ENCODE measurements around the gene COL15A1. TPM values are rescaled to one million over a fixed set of nuclear protein-coding genes. Genes with fewer than 3 reads are reported as not detected.

The COL15A1 gene
- total RNA-seq, 1 experiment from 2014 or later: 0.22 TPM

DNA sequence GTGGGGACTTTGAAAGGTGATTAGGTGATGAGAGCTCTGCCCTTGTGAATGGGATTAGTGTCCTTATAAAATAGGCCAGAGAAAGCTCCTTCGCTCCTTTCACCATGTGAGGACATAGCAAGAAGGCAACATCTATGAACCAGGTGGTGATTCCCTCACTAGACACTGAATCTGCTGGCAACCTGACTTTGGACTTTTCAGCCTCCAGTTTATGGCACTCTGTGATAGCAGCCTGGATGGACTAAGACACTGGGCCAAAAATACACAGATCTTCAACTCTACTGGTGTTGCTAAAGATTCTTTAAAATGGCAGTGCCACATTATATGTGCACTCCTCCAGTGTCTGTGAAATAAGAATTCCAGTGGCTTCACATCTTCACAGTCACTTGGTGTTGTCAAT is 41.2 kb upstream of the COL15A1 start (continued):
- no peak for TF ChIP-seq ATF2 (CRISPR knock-in tag; IDR thresholded peaks at IDR 0.05; ENCODE audit: borderline replicate concordance, low read depth)
- no peak for TF ChIP-seq TEAD1 (CRISPR knock-in tag; IDR thresholded peaks at IDR 0.05)
- no peak for TF ChIP-seq SMAD3 (CRISPR knock-in tag; IDR thresholded peaks at IDR 0.05; ENCODE audit: borderline replicate concordance)
- TF ChIP-seq ZNF219 (CRISPR knock-in tag; IDR thresholded peaks at IDR 0.05; ENCODE audit: borderline replicate concordance): no peak
- TF ChIP-seq KAT7 (CRISPR knock-in tag; IDR thresholded peaks at IDR 0.05; ENCODE audit: borderline replicate concordance): no peak
- TF ChIP-seq SMAD4 (CRISPR knock-in tag; IDR thresholded peaks at IDR 0.05): no peak
- TF ChIP-seq ATF1 (CRISPR knock-in tag; IDR thresholded peaks at IDR 0.05): no peak
- no peak for TF ChIP-seq ZNF416 (CRISPR knock-in tag; IDR thresholded peaks at IDR 0.05)

DNA sequence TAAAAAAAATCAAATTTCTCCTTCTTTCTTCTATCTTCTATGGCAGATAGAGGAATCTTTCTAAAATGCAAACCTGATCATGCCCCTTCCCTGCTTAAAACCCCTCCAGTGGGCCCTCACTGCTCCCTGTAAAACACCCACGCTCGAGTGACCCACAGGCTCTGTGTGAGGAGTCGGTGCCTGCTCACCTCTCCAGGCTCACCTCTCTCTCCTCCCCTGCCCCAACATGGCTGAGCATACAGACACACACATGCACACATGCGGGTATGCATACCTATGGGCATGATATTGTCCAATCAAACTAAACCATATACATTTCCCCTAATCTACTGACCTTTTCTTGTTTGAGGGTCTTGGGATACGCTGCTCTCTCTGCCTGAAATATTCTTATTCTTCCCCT is 40.8 kb upstream of the COL15A1 start:
- H3K36me3 Mint-ChIP-seq: no peaks in the 10 kb centered on the region
- ATAC-seq (no peak), DNase-seq (ENCODE audit: low spot score) (no peak)
- H3K4me1 Mint-ChIP-seq: no peaks in the 10 kb centered on the region; the same call in 1 of the 2 replicates
- H3K9me3 Mint-ChIP-seq: peaks cover 3% of the 10 kb centered on the region; the same call in 1 of the 2 replicates
- H3K4me3 Mint-ChIP-seq: no peak overlapping the region
- TF ChIP-seq, protein P1, sequence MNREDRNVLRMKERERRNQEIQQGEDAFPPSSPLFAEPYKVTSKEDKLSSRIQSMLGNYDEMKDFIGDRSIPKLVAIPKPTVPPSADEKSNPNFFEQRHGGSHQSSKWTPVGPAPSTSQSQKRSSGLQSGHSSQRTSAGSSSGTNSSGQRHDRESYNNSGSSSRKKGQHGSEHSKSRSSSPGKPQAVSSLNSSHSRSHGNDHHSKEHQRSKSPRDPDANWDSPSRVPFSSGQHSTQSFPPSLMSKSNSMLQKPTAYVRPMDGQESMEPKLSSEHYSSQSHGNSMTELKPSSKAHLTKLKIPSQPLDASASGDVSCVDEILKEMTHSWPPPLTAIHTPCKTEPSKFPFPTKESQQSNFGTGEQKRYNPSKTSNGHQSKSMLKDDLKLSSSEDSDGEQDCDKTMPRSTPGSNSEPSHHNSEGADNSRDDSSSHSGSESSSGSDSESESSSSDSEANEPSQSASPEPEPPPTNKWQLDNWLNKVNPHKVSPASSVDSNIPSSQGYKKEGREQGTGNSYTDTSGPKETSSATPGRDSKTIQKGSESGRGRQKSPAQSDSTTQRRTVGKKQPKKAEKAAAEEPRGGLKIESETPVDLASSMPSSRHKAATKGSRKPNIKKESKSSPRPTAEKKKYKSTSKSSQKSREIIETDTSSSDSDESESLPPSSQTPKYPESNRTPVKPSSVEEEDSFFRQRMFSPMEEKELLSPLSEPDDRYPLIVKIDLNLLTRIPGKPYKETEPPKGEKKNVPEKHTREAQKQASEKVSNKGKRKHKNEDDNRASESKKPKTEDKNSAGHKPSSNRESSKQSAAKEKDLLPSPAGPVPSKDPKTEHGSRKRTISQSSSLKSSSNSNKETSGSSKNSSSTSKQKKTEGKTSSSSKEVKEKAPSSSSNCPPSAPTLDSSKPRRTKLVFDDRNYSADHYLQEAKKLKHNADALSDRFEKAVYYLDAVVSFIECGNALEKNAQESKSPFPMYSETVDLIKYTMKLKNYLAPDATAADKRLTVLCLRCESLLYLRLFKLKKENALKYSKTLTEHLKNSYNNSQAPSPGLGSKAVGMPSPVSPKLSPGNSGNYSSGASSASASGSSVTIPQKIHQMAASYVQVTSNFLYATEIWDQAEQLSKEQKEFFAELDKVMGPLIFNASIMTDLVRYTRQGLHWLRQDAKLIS (CRISPR knock-in tag; IDR thresholded peaks at IDR 0.05; ENCODE audit: borderline replicate concordance): no peak
- TF ChIP-seq, protein P2, sequence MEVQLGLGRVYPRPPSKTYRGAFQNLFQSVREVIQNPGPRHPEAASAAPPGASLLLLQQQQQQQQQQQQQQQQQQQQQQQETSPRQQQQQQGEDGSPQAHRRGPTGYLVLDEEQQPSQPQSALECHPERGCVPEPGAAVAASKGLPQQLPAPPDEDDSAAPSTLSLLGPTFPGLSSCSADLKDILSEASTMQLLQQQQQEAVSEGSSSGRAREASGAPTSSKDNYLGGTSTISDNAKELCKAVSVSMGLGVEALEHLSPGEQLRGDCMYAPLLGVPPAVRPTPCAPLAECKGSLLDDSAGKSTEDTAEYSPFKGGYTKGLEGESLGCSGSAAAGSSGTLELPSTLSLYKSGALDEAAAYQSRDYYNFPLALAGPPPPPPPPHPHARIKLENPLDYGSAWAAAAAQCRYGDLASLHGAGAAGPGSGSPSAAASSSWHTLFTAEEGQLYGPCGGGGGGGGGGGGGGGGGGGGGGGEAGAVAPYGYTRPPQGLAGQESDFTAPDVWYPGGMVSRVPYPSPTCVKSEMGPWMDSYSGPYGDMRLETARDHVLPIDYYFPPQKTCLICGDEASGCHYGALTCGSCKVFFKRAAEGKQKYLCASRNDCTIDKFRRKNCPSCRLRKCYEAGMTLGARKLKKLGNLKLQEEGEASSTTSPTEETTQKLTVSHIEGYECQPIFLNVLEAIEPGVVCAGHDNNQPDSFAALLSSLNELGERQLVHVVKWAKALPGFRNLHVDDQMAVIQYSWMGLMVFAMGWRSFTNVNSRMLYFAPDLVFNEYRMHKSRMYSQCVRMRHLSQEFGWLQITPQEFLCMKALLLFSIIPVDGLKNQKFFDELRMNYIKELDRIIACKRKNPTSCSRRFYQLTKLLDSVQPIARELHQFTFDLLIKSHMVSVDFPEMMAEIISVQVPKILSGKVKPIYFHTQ (CRISPR knock-in tag; IDR thresholded peaks at IDR 0.05): no peak
- TF ChIP-seq, protein P3, sequence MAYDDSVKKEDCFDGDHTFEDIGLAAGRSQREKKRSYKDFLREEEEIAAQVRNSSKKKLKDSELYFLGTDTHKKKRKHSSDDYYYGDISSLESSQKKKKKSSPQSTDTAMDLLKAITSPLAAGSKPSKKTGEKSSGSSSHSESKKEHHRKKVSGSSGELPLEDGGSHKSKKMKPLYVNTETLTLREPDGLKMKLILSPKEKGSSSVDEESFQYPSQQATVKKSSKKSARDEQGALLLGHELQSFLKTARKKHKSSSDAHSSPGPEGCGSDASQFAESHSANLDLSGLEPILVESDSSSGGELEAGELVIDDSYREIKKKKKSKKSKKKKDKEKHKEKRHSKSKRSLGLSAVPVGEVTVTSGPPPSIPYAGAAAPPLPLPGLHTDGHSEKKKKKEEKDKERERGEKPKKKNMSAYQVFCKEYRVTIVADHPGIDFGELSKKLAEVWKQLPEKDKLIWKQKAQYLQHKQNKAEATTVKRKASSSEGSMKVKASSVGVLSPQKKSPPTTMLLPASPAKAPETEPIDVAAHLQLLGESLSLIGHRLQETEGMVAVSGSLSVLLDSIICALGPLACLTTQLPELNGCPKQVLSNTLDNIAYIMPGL (CRISPR knock-in tag; IDR thresholded peaks at IDR 0.05): no peak
- no peak for TF ChIP-seq IRF2 (CRISPR knock-in tag; IDR thresholded peaks at IDR 0.05; ENCODE audit: borderline replicate concordance, low read depth)
- no peak for TF ChIP-seq ZMAT4 (CRISPR knock-in tag; IDR thresholded peaks at IDR 0.05)
- no peak for TF ChIP-seq RELA (CRISPR knock-in tag; IDR thresholded peaks at IDR 0.05; ENCODE audit: borderline replicate concordance)
- no peak for TF ChIP-seq FOXK1 (CRISPR knock-in tag; IDR thresholded peaks at IDR 0.05)
- TF ChIP-seq SP1 (CRISPR knock-in tag; conservative IDR thresholded peaks at IDR 0.05): no peak
- TF ChIP-seq GTF2I (CRISPR knock-in tag; conservative IDR thresholded peaks at IDR 0.05): no peak
- TF ChIP-seq ZNF671 (CRISPR knock-in tag; IDR thresholded peaks at IDR 0.05): no peak
- TF ChIP-seq, protein P4, sequence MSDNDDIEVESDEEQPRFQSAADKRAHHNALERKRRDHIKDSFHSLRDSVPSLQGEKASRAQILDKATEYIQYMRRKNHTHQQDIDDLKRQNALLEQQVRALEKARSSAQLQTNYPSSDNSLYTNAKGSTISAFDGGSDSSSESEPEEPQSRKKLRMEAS (CRISPR knock-in tag; IDR thresholded peaks at IDR 0.05): no peak
- TF ChIP-seq NR2C2 (CRISPR knock-in tag; IDR thresholded peaks at IDR 0.05): no peak
- TF ChIP-seq, protein P5, sequence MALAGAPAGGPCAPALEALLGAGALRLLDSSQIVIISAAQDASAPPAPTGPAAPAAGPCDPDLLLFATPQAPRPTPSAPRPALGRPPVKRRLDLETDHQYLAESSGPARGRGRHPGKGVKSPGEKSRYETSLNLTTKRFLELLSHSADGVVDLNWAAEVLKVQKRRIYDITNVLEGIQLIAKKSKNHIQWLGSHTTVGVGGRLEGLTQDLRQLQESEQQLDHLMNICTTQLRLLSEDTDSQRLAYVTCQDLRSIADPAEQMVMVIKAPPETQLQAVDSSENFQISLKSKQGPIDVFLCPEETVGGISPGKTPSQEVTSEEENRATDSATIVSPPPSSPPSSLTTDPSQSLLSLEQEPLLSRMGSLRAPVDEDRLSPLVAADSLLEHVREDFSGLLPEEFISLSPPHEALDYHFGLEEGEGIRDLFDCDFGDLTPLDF (CRISPR knock-in tag; IDR thresholded peaks at IDR 0.05): no peak
- no peak for TF ChIP-seq ETV6 (CRISPR knock-in tag; IDR thresholded peaks at IDR 0.05)
- TF ChIP-seq NFE2L1 (CRISPR knock-in tag; IDR thresholded peaks at IDR 0.05): no peak
- TF ChIP-seq, protein P6, sequence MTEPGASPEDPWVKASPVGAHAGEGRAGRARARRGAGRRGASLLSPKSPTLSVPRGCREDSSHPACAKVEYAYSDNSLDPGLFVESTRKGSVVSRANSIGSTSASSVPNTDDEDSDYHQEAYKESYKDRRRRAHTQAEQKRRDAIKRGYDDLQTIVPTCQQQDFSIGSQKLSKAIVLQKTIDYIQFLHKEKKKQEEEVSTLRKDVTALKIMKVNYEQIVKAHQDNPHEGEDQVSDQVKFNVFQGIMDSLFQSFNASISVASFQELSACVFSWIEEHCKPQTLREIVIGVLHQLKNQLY (CRISPR knock-in tag; IDR thresholded peaks at IDR 0.05): no peak
- no peaks in the 10 kb centered on the region; the same call in 1 of the 2 replicates for H3K27me3 Mint-ChIP-seq (ENCODE audit: low read depth)
- ChIA-PET CTCF (no interaction called here), POLR2A (no interaction called here)
- no peak overlapping the region for H3K27ac Mint-ChIP-seq

All from WTC11 (cell line).